ENCODE measurements around the gene PAF1. TPM values are rescaled to one million over a fixed set of nuclear protein-coding genes. Genes with fewer than 3 reads are reported as not detected.

The PAF1 gene
- total RNA-seq, 1 experiment from 2014 or later = 38.0 TPM

DNA sequence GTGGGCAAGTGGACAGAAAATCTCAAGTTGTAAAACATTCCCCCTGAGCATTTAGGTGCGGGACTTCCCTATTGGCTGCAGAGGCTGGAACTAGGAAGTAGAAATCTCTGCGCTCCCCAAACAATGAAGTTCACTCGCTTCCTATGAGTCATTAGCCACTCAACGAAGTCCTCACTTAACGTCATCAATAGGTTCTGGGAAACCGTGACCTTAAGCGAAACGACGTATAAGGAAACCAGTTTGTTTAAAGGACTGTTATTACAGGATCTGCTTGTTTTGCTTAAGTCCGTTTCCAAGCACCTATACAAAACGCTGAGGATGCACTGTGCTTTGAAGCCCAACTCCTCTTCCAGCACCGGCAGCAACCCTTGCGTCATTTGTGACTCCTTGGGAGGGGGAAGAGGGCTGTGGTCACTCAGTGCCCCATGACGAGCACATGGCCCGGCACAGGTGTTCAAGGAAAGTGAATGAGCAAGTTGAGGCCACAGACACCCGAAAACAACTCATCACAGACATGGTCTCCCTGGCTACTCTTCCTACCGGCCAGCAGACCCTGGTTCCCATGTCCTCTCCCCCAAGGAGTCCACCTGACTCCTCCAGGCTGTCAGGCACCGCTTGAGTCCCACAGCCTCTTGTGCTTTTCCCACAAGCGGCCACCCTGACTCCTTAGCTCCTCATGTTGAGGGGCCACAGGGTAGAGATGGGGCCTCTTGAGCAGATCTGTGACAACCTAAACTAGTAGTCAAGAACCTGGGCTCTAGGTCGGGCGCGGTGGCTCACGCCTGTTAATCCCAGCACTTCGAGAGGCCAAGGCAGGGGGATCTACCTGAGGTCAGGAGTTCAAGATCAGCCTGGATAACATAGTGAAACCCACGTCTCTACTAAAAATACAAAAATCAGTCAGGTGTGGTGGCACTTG, 40.0 kb upstream of the PAF1 start:
- Histone ChIP-seq H2BK12ac (ENCODE audit: insufficient read length, low read depth, low read length) (no peak overlapping the region), H3K27me3 (ENCODE audit: insufficient read depth, low read length) (no peaks in the 10 kb centered on the region), H3K56ac (ENCODE audit: insufficient read length, low read depth, low read length) (no peak overlapping the region), H3K4me2 (ENCODE audit: insufficient read depth, insufficient read length, low read length) (no peak overlapping the region), H2BK15ac (ENCODE audit: low read depth, low read length) (no peak overlapping the region), H3K9ac (ENCODE audit: extremely low read depth, insufficient read length, low read length) (no peak overlapping the region), H3K79me2 (ENCODE audit: insufficient read depth, low read length) (peaks cover 6% of the 10 kb centered on the region; the same call in 1 of the 2 replicates), H2AK5ac (ENCODE audit: insufficient read length, low read length) (peak overlapping the region; percentile 15), H3K18ac (ENCODE audit: insufficient read length, low read depth, low read length) (peak overlapping the region; percentile 53), H4K20me1 (ENCODE audit: control insufficient read depth, insufficient read depth, insufficient read length) (no peaks in the 10 kb centered on the region), H3K4me1 (ENCODE audit: insufficient read depth, low read length) (peaks cover 4% of the 10 kb centered on the region; the same call in 1 of the 2 replicates), H3K23ac (ENCODE audit: insufficient read length, low read depth, low read length) (no peak overlapping the region), H3K14ac (ENCODE audit: insufficient read depth, low read length) (peak overlapping the region; percentile 42), H4K5ac (ENCODE audit: insufficient read length, low read depth, low read length) (no peak overlapping the region), H3K27ac (ENCODE audit: insufficient read length, low read depth, low read length) (peak overlapping the region; percentile 27), H4K91ac (ENCODE audit: insufficient read length, low read depth, low read length) (no peak overlapping the region), H3K9me3 (ENCODE audit: control insufficient read depth, low read depth, low read length) (no peaks in the 10 kb centered on the region), H2BK5ac (ENCODE audit: insufficient read length, low read length) (no peak overlapping the region), H3K23me2 (ENCODE audit: insufficient read length, low read depth, low read length, poor library complexity, severe bottlenecking) (peaks cover 4% of the 10 kb centered on the region), H2BK120ac (ENCODE audit: low read depth, low read length, poor library complexity, severe bottlenecking) (no peak overlapping the region), H3K79me1 (ENCODE audit: insufficient read depth, low read depth, low read length, poor library complexity, severe bottlenecking) (peaks cover 9% of the 10 kb centered on the region), H2BK20ac (ENCODE audit: low read depth, low read length, poor library complexity, severe bottlenecking) (no peak overlapping the region), H3T11ph (ENCODE audit: low read length) (no peak overlapping the region), H2AFZ (ENCODE audit: low read length) (no peak overlapping the region), H4K8ac (replicated peaks; ENCODE audit: insufficient read length, low read depth, low read length) (peak overlapping the region; percentile 10), H3K4ac (ENCODE audit: low read depth, low read length) (no peak overlapping the region; the same call in 1 of the 2 replicates)
- H3K36me3 Mint-ChIP-seq (ENCODE audit: insufficient read depth in 1 of 3, low read depth in 3 of 3) = peaks cover 32 to 47% (median 38%) of the 10 kb centered on the region in 3 experiments
- H3K27me3 Mint-ChIP-seq (ENCODE audit: low read depth) = peaks cover 3% of the 10 kb centered on the region; the same call in 1 of the 2 replicates
- DNase-seq = peak; percentile 84
- peaks cover 40 to 54% of the 10 kb centered on the region in 2 experiments for H3K4me1 Mint-ChIP-seq
- TF ChIP-seq, protein P1, sequence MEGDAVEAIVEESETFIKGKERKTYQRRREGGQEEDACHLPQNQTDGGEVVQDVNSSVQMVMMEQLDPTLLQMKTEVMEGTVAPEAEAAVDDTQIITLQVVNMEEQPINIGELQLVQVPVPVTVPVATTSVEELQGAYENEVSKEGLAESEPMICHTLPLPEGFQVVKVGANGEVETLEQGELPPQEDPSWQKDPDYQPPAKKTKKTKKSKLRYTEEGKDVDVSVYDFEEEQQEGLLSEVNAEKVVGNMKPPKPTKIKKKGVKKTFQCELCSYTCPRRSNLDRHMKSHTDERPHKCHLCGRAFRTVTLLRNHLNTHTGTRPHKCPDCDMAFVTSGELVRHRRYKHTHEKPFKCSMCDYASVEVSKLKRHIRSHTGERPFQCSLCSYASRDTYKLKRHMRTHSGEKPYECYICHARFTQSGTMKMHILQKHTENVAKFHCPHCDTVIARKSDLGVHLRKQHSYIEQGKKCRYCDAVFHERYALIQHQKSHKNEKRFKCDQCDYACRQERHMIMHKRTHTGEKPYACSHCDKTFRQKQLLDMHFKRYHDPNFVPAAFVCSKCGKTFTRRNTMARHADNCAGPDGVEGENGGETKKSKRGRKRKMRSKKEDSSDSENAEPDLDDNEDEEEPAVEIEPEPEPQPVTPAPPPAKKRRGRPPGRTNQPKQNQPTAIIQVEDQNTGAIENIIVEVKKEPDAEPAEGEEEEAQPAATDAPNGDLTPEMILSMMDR (conservative IDR thresholded peaks at IDR 0.05) = no peak
- peak overlapping the region; percentile 93 to 94 (median 94) for H3K27ac Mint-ChIP-seq
- H3K4me3 Mint-ChIP-seq = no peak overlapping the region; a peak in 1 of 5 replicates
- peaks cover 0 to 7% of the 10 kb centered on the region in 2 experiments; a peak in 2 of 5 replicates for H3K9me3 Mint-ChIP-seq
- WGBS (ENCODE audit: extremely low coverage, insufficient read length, low lambda C conversion rate) = no CpG with 5 or more reads among the region's 25 CpGs
